Measurements from ENCODE around the gene DMAP1. TPM values are rescaled to one million over a fixed set of nuclear protein-coding genes. Genes with fewer than 3 reads are reported as not detected.
A peak's percentile ranks its signal among the peaks of the same experiment; 100 is the strongest.

DMAP1 gene
- total RNA-seq, 1 donor from 2014 or later = 46.4 TPM

GRCh38 chr1:44236490-44237272 is 23.4 kb downstream of the DMAP1 start:
- no peaks in the 10 kb centered on the region for H3K9me3 Mint-ChIP-seq (ENCODE audit: unreplicated experiment)
- peaks cover 12% of the 10 kb centered on the region for H3K36me3 Mint-ChIP-seq (ENCODE audit: unreplicated experiment)
- DNase-seq (ENCODE audit: extremely low spot score, unreplicated experiment) = no peak
- no peaks in the 10 kb centered on the region for H3K27me3 Mint-ChIP-seq (ENCODE audit: unreplicated experiment)
- H3K4me3 Mint-ChIP-seq (ENCODE audit: unreplicated experiment) = no peak overlapping the region
- H3K4me1 Mint-ChIP-seq (ENCODE audit: unreplicated experiment) = peaks cover 24% of the 10 kb centered on the region
- H3K27ac Mint-ChIP-seq (ENCODE audit: unreplicated experiment) = no peak overlapping the region
- no peak for TF ChIP-seq CTCF (IDR thresholded peaks at IDR 0.05)

GRCh38 chr1:44237721-44238457 is 24.6 kb downstream of the DMAP1 start:
- no peak for DNase-seq (ENCODE audit: extremely low spot score, unreplicated experiment)
- H3K27ac Mint-ChIP-seq (ENCODE audit: unreplicated experiment) = no peak overlapping the region
- H3K4me1 Mint-ChIP-seq (ENCODE audit: unreplicated experiment) = peaks cover 24% of the 10 kb centered on the region
- H3K27me3 Mint-ChIP-seq (ENCODE audit: unreplicated experiment) = no peaks in the 10 kb centered on the region
- H3K9me3 Mint-ChIP-seq (ENCODE audit: unreplicated experiment) = no peaks in the 10 kb centered on the region
- peak; percentile 40 for TF ChIP-seq CTCF (IDR thresholded peaks at IDR 0.05)
- H3K36me3 Mint-ChIP-seq (ENCODE audit: unreplicated experiment) = peaks cover 9% of the 10 kb centered on the region
- no peak overlapping the region for H3K4me3 Mint-ChIP-seq (ENCODE audit: unreplicated experiment)

- Mint-ChIP-seq H3K4me3 (ENCODE audit: unreplicated experiment) (no peak overlapping the region), H3K27me3 (ENCODE audit: unreplicated experiment) (no peaks in the 10 kb centered on the region), H3K9me3 (ENCODE audit: unreplicated experiment) (no peaks in the 10 kb centered on the region), H3K4me1 (ENCODE audit: unreplicated experiment) (peaks cover 24% of the 10 kb centered on the region), H3K36me3 (ENCODE audit: unreplicated experiment) (peaks cover 12% of the 10 kb centered on the region), H3K27ac (ENCODE audit: unreplicated experiment) (no peak overlapping the region)
- DNase-seq (ENCODE audit: extremely low spot score, unreplicated experiment) = no peak
- no peak for TF ChIP-seq CTCF (IDR thresholded peaks at IDR 0.05)
Observed at GRCh38 chr1:44238660-44239059, 25.4 kb downstream of the DMAP1 start.

GRCh38 chr1:44239331-44239960 is 26.2 kb downstream of the DMAP1 start:
- DNase-seq (ENCODE audit: extremely low spot score, unreplicated experiment) = no peak
- H3K4me3 Mint-ChIP-seq (ENCODE audit: unreplicated experiment) = no peak overlapping the region

More at GRCh38 chr1:44239331-44239960, 26.2 kb downstream of the DMAP1 start:
- Mint-ChIP-seq H3K27ac (ENCODE audit: unreplicated experiment) (peak overlapping the region; percentile 79), H3K9me3 (ENCODE audit: unreplicated experiment) (no peaks in the 10 kb centered on the region), H3K4me1 (ENCODE audit: unreplicated experiment) (peaks cover 24% of the 10 kb centered on the region), H3K27me3 (ENCODE audit: unreplicated experiment) (no peaks in the 10 kb centered on the region), H3K36me3 (ENCODE audit: unreplicated experiment) (peaks cover 15% of the 10 kb centered on the region)
- peak; percentile 47 for TF ChIP-seq CTCF (IDR thresholded peaks at IDR 0.05)
